ENCODE measurements around the gene COMMD7. TPM values are rescaled to one million over a fixed set of nuclear protein-coding genes. Genes with fewer than 3 reads are reported as not detected.

Gene COMMD7
- total and polyA plus RNA-seq, 9 of the 15 experiments (the other 6 are each of a cell fraction or from before 2014, with no cell fraction given): 11.9 to 69.1 (median 34.7) TPM

DNA sequence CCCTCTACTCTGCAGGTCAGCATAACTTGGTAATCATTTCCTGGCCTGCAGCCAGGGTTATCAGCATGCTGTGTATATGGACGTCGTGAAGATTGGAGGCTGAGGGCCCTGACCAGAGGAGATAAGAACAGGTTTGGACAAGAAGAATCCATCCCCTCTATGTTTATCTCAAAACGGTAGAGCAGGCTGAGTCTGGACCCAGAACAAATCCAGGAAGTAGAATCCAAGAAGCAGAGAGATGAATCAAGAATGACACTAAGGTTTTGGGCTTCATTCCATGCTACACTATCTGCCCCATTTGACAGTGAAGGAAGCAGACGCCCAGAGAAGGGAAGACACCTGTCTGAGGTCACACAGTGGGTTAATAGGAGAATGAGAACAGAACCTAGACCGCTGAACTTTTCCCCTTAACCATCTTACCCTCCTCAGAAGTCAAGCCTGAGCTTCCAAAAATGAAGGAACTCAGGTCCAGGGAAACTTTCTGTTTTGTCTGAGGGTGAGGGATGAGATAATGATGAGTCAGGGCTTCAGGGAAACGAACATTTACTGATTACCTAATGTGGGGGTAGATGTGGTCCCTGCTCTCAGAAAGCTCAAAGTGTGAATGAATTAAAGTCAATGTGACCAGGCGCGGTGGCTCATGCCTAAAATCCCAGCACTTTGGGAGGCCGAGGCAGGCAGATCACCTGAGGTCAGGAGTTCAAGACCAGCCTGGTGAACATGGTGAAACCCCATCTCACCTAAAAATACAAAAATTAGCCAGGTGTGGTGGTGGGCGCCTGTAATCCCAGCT lies 9.4 kb upstream of the COMMD7 start (continued):
- TF ChIP-seq ZMIZ1 (IDR thresholded peaks at IDR 0.05; ENCODE audit: low read depth in 2 of 2, low read length in 2 of 2) (peak in 1 of 2 experiments; percentile 94; a peak in 2 of 4 replicates), PCBP1 (IDR thresholded peaks at IDR 0.05; ENCODE audit: low read depth, low read length, poor library complexity, severe bottlenecking) (no peak), ZNF311 (CRISPR knock-in tag; IDR thresholded peaks at IDR 0.05) (peak; percentile 50; the same call in 1 of the 2 replicates), CREBBP (IDR thresholded peaks at IDR 0.05; ENCODE audit: low read depth, low read length) (no peak), PML (IDR thresholded peaks at IDR 0.05; ENCODE audit: low read length) (peak; percentile 95), FOXK1 (CRISPR knock-in tag; IDR thresholded peaks at IDR 0.05; ENCODE audit: borderline replicate concordance) (no peak), E2F3 (CRISPR knock-in tag; IDR thresholded peaks at IDR 0.05) (no peak), ZFP30 (CRISPR knock-in tag; IDR thresholded peaks at IDR 0.05; ENCODE audit: borderline replicate concordance) (no peak), UBTF (IDR thresholded peaks at IDR 0.05; ENCODE audit: borderline replicate concordance in 1 of 2, low read depth in 2 of 2, low read length in 2 of 2) (no peak), MIER1 (IDR thresholded peaks at IDR 0.05; ENCODE audit: low read depth) (peak; percentile 66), XRCC4 (IDR thresholded peaks at IDR 0.05; ENCODE audit: extremely low read depth, insufficient read depth, insufficient read length) (no peak), ZNF146 (CRISPR knock-in tag; IDR thresholded peaks at IDR 0.05; ENCODE audit: unreplicated experiment) (no peak), TAF9B (IDR thresholded peaks at IDR 0.05; ENCODE audit: partially characterized antibody) (peak; percentile 66), POLR2G (IDR thresholded peaks at IDR 0.05; ENCODE audit: low read depth, low read length) (no peak), TBL1XR1 (IDR thresholded peaks at IDR 0.05; ENCODE audit: low read length in 2 of 2) (peak; percentile 94 to 95; a peak in 3 of 4 replicates), KLF16 (IDR thresholded peaks at IDR 0.05) (peak; percentile 99)
- TF ChIP-seq, protein P1, sequence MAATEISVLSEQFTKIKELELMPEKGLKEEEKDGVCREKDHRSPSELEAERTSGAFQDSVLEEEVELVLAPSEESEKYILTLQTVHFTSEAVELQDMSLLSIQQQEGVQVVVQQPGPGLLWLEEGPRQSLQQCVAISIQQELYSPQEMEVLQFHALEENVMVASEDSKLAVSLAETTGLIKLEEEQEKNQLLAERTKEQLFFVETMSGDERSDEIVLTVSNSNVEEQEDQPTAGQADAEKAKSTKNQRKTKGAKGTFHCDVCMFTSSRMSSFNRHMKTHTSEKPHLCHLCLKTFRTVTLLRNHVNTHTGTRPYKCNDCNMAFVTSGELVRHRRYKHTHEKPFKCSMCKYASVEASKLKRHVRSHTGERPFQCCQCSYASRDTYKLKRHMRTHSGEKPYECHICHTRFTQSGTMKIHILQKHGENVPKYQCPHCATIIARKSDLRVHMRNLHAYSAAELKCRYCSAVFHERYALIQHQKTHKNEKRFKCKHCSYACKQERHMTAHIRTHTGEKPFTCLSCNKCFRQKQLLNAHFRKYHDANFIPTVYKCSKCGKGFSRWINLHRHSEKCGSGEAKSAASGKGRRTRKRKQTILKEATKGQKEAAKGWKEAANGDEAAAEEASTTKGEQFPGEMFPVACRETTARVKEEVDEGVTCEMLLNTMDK (IDR thresholded peaks at IDR 0.05; ENCODE audit: borderline replicate concordance, insufficient read depth, low read depth, low read length, poor library complexity, severe bottlenecking): no peak
